ENCODE measurements around the gene CHRNA7. TPM values are rescaled to one million over a fixed set of nuclear protein-coding genes. Genes with fewer than 3 reads are reported as not detected.

Gene CHRNA7
- total RNA-seq, 2 donors from 2014 or later = 3.9 to 5.2 TPM

DNA sequence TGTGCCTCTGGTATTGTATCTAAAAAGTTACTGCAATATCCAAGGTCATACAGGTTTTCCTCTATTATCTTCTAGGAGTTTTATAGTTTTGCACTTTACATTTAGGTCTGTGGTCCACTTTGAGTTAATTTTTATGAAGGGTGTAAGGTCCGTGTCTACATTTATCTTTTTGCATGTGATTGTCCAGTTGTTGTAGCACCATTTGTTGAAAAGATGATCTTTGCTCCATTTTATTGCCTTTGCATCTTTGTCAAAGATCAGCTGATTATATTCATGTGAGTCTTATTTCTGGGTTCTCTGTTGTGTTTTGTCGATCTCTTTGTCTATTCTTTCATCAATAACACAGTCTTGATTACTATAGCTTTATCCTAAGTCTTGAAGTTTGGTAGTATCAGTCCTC, 6.7 kb downstream of the CHRNA7 start:
- TF ChIP-seq, protein P1, sequence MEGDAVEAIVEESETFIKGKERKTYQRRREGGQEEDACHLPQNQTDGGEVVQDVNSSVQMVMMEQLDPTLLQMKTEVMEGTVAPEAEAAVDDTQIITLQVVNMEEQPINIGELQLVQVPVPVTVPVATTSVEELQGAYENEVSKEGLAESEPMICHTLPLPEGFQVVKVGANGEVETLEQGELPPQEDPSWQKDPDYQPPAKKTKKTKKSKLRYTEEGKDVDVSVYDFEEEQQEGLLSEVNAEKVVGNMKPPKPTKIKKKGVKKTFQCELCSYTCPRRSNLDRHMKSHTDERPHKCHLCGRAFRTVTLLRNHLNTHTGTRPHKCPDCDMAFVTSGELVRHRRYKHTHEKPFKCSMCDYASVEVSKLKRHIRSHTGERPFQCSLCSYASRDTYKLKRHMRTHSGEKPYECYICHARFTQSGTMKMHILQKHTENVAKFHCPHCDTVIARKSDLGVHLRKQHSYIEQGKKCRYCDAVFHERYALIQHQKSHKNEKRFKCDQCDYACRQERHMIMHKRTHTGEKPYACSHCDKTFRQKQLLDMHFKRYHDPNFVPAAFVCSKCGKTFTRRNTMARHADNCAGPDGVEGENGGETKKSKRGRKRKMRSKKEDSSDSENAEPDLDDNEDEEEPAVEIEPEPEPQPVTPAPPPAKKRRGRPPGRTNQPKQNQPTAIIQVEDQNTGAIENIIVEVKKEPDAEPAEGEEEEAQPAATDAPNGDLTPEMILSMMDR (IDR thresholded peaks at IDR 0.05) = no peak
- Histone ChIP-seq H3K4me1 (no peaks in the 10 kb centered on the region), H3K36me3 (no peaks in the 10 kb centered on the region), H3K9me3 (no peaks in the 10 kb centered on the region), H3K9ac (ENCODE audit: low read depth in 2 of 2, low read length in 2 of 2) (no peak overlapping the region), H3K27me3 (no peaks in the 10 kb centered on the region), H3K4me3 (no peak overlapping the region), H3K27ac (no peak overlapping the region)
- DNase-seq = no peak
- intact Hi-C loops (cut with DNase I) = no loop called here

DNA sequence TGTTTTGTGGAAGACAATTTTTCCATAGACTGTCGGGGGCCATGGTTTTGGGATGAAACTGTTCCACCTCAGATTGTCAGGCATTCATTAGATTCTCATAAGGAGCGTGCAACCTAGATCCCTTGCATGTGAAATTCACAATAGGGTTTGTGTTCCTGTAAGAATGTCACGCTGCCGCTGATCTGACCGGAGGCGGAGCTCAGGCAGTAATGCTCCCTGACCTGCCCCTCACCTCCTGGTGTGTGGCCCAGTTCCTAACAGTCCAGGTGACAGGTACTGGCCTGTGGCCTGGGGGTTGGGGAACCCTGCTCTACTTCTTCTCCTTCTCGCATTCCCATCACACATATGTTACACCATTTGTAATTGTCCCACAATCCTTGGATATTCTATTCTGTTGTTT, 11.0 kb downstream of the CHRNA7 start:
- intact Hi-C loops (cut with DNase I) = no loop called here

DNA sequence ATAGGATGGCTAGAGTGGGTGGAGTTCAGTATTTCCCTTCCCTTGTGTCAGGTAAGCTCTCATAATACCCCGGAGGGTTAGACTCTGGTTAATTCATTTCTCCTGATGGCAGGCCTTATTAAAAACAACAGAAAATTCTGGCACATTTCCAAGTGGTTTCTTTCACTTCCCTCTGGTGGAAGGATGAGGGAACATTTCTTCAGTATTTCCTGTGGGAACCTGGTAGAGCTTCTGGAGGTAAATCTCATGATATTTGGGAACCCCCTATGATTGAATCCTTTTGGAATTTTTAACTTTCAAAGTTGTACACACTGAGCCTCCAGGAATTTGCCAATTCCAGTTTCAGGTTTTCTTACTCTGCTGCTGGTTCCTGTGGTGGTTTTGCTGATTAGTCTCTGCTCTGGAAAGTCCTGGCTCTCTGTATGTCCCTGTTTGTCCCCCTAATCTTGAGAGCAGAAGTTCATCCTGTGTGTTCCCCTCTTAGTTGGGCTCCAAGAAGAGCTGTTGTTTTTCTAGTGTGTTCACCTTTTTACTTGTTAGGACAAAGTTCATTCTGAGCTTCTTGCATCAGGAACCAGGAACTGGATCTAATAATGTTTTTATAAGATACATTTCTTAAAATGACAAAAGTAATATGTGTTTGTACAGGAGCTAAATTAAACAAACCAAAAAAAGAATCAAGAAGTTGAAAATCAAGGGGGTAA, 12.1 kb downstream of the CHRNA7 start:
- H3K9ac ChIP-seq (ENCODE audit: low read depth in 2 of 2, low read length in 2 of 2) = no peak overlapping the region
- H3K9me3 ChIP-seq = no peaks in the 10 kb centered on the region
- intact Hi-C loops (cut with DNase I) = no loop called here
- H3K4me3 ChIP-seq = no peak overlapping the region
- TF ChIP-seq, protein P1 (IDR thresholded peaks at IDR 0.05) = no peak
- H3K27me3 ChIP-seq = no peaks in the 10 kb centered on the region
- no peak overlapping the region for H3K27ac ChIP-seq
- no peaks in the 10 kb centered on the region for H3K4me1 ChIP-seq
- H3K36me3 ChIP-seq = no peaks in the 10 kb centered on the region
- no peak for DNase-seq

More for the DNA sequence above, 11.0 kb downstream of the CHRNA7 start:
- Histone ChIP-seq H3K4me1 (no peaks in the 10 kb centered on the region), H3K27ac (no peak overlapping the region), H3K27me3 (no peaks in the 10 kb centered on the region), H3K9ac (ENCODE audit: low read depth in 2 of 2, low read length in 2 of 2) (no peak overlapping the region), H3K9me3 (no peaks in the 10 kb centered on the region), H3K4me3 (no peak overlapping the region), H3K36me3 (no peaks in the 10 kb centered on the region)
- TF ChIP-seq, protein P1 (IDR thresholded peaks at IDR 0.05) = no peak
- no peak for DNase-seq

DNA sequence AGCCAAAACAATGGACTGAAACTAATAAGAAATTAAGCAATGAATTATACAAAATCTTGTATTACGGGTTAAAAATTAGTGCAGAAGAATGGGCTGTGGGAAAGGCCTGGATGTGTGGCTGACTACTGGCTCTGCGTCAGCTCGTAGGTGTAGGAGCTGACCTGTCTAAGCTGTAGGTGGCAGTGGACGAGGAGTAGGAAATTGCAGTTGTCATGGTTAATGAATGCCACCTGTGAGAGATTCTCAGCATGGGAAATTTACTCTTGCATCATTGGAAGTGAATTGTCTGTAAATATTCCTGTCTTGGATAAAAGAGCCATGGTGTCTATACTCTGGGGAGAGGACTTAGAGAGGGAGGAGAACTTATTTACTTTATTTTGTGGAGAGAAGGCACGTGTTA, 23.4 kb downstream of the CHRNA7 start:
- Histone ChIP-seq H3K4me1 (no peaks in the 10 kb centered on the region), H3K9ac (ENCODE audit: low read depth in 2 of 2, low read length in 2 of 2) (no peak overlapping the region), H3K27me3 (no peaks in the 10 kb centered on the region), H3K27ac (no peak overlapping the region), H3K36me3 (no peaks in the 10 kb centered on the region), H3K4me3 (no peak overlapping the region), H3K9me3 (no peaks in the 10 kb centered on the region)
- DNase-seq = no peak
- intact Hi-C loops (cut with DNase I) = no loop called here
- TF ChIP-seq, protein P1 (IDR thresholded peaks at IDR 0.05) = no peak

DNA sequence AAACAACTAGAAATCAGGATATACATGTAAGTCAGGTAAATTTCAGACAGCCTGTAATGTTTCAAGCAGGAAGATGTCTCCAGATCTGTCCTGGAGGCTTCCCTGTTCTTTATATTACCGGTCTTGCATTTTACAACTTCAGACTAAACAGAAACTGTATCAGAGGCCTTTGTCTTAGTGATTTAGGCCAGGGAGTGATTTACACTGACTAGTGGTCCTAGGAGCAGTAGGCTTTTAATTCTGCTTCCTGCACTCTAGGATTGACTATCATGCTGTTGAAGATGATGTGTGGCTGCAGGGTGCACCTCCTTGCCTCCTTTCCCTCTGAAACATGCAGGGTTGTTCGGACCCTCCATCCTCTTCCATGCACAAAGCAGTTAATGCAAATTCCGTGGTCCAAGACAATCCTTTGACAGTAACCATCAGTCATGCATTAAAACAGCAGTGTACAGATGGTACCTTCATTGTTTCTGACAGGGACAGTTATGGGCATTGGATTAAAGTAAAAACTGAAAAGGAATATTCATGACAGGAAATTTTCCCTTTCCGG, 27.6 kb downstream of the CHRNA7 start:
- Histone ChIP-seq H3K4me1 (no peaks in the 10 kb centered on the region), H3K4me3 (no peak overlapping the region), H3K27me3 (no peaks in the 10 kb centered on the region), H3K9me3 (no peaks in the 10 kb centered on the region), H3K36me3 (no peaks in the 10 kb centered on the region), H3K27ac (no peak overlapping the region), H3K9ac (ENCODE audit: low read depth in 2 of 2, low read length in 2 of 2) (no peak overlapping the region)
- TF ChIP-seq, protein P1 (IDR thresholded peaks at IDR 0.05) = no peak
- no peak for DNase-seq
- intact Hi-C loops (cut with DNase I) = no loop called here

All from colonic mucosa (tissue), 4 donors.